HepG2 (cell line): ENCODE data around the gene SCARF1. TPM values are rescaled to one million over a fixed set of nuclear protein-coding genes. Genes with fewer than 3 reads are reported as not detected.
A peak's percentile ranks its signal among the peaks of the same experiment; 100 is the strongest.

Experiments used
- ERF ChIP-seq: IDR thresholded peaks from 2 replicates; pipeline ENCODE4 v1.6.1; 2018; ENCODE audit warnings: missing biosample characterization, missing genetic modification reagents
- FOXA3 ChIP-seq: IDR thresholded peaks from 2 replicates; pipeline ENCODE4 v1.6.1; 2016; ENCODE audit warnings: missing genetic modification reagents, missing compliant biosample characterization
- ISX ChIP-seq: sonication (generic); formaldehyde crosslinking; conservative IDR thresholded peaks from 2 replicates; pipeline ENCODE4 v1.5.0; 2020; ENCODE audit warnings: missing genetic modification reagents
- KDM3A ChIP-seq: IDR thresholded peaks from 2 replicates; pipeline ENCODE4 v1.6.1; 2018; ENCODE audit warnings: low read depth, missing compliant biosample characterization
- KLF16 ChIP-seq, 2 experiments: sonication (generic) in 1 of 2; formaldehyde crosslinking in 1 of 2; IDR thresholded peaks; 2 replicates each; pipeline versions ENCODE4 v1.6.1 to v1.8.0; 2016 to 2023; ENCODE audit warnings: missing genetic modification reagents in 2 of 2, missing compliant biosample characterization in 1 of 2
- MED1 ChIP-seq: sonication (generic); formaldehyde crosslinking; IDR thresholded peaks from 2 replicates; pipeline ENCODE4 v1.4.0; 2020; ENCODE audit warnings: missing genetic modification reagents
- NAIF1 ChIP-seq: sonication (generic); formaldehyde crosslinking; IDR thresholded peaks from 2 replicates; pipeline ENCODE4 v1.5.0; 2020; ENCODE audit warnings: mild to moderate bottlenecking, missing genetic modification reagents, borderline replicate concordance
- TBL1XR1 ChIP-seq: fragments of 150-350 bp; IDR thresholded peaks from 2 replicates; pipeline ENCODE4 v1.6.1; 2014; ENCODE audit warnings: borderline replicate concordance, low read length; ENCODE audit not compliant: partially characterized antibody
- ZNF256 ChIP-seq: sonication (generic); formaldehyde crosslinking; conservative IDR thresholded peaks from 2 replicates; pipeline ENCODE4 v1.4.0; 2020; ENCODE audit warnings: missing genetic modification reagents
- ZNF543 ChIP-seq: sonication (generic); formaldehyde crosslinking; IDR thresholded peaks from 2 replicates; pipeline ENCODE4 v1.4.0; 2020; ENCODE audit warnings: mild to moderate bottlenecking, missing genetic modification reagents
- ZNF788 ChIP-seq: sonication (generic); formaldehyde crosslinking; IDR thresholded peaks from 2 replicates; pipeline ENCODE4 v1.5.0; 2020; ENCODE audit warnings: mild to moderate bottlenecking, missing genetic modification reagents, borderline replicate concordance
- ZSCAN9 ChIP-seq: IDR thresholded peaks from 2 replicates; pipeline ENCODE4 v1.6.1; 2016; ENCODE audit warnings: borderline replicate concordance
- polyA plus RNA-seq, 8 experiments: library from polyadenylated mRNA; depleted of rRNA in 3 of 8; stranded (reverse) in 7 of 8; unstranded in 1 of 8; fragments of >200 nt; fragmentation: Illumina TruSeq in 4 of 8; extraction: Trizol in 4 of 8; gene quantifications; 2 replicates each; pipeline versions ENCODE4 v1.2.1 to v1.2.3, GENCODE V29; 2011 to 2016; ENCODE audit warnings: low read depth in 4 of 8, missing spikeins in 1 of 8, mixed read lengths in 1 of 8; ENCODE audit not compliant: insufficient read depth in 1 of 8
- total RNA-seq, 5 experiments: library from RNA; depleted of rRNA; stranded (reverse); fragments of >200 nt; fragmentation: Illumina TruSeq; extraction: Trizol; gene quantifications; 2 replicates each; pipeline ENCODE4 v1.2.3, GENCODE V29; 2016; ENCODE audit warnings: low read depth in 1 of 5
- TF ChIP-seq, protein P1 (sequence below), 2 experiments: sonication (generic) in 1 of 2; formaldehyde crosslinking in 1 of 2; IDR thresholded peaks; 2 replicates each; pipeline versions ENCODE4 v1.4.0 to v1.6.1; 2016 to 2020; ENCODE audit warnings: borderline replicate concordance in 1 of 2, low read depth in 1 of 2, mild to moderate bottlenecking in 1 of 2, missing genetic modification reagents in 1 of 2
- TF ChIP-seq, protein P2 (sequence below): sonication (generic); formaldehyde crosslinking; IDR thresholded peaks from 2 replicates; pipeline ENCODE4 v1.4.0; 2020; ENCODE audit warnings: mild to moderate bottlenecking, missing genetic modification reagents
- TF ChIP-seq, protein P3 (sequence below): sonication (generic); formaldehyde crosslinking; IDR thresholded peaks from 2 replicates; pipeline ENCODE4 v1.4.0; 2020; ENCODE audit warnings: missing genetic modification reagents
- TF ChIP-seq, protein P4 (sequence below): sonication (generic); formaldehyde crosslinking; IDR thresholded peaks from 2 replicates; pipeline ENCODE4 v1.4.0; 2020; ENCODE audit warnings: missing genetic modification reagents
- TF ChIP-seq, protein P5 (sequence below): IDR thresholded peaks from 2 replicates; pipeline ENCODE4 v1.4.0; 2020; ENCODE audit warnings: mild to moderate bottlenecking, missing genetic modification reagents

SCARF1 gene
- total and polyA plus RNA-seq, 2 of the 13 experiments (the other 11 are each of a cell fraction or from before 2014, with no cell fraction given), result 0.24 to 0.71 TPM

DNA sequence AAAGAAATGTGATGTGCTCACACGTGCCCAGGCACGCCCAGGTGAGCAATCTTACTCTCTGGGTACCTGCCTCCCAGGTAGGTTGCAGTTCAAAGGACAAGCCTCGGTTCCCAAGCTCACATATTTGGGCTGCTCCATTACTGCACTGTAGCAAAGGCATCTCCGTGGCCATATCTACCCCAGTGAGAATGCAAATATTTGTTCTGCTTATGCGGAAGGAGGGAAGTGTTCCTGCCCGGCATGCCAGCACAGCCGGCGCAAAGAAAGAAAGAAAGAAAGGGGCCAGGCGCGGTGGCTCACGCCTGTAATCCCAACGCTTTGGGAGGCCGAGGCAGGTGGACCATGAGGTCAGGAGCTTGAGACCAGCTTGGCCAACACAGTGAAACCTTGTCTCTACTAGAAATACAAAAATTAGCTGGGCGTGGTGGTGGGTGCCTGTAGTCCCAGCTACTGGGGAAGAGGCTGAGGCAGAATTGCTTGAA, 47.6 kb downstream of the SCARF1 start (continued):
- TF ChIP-seq, protein P1, sequence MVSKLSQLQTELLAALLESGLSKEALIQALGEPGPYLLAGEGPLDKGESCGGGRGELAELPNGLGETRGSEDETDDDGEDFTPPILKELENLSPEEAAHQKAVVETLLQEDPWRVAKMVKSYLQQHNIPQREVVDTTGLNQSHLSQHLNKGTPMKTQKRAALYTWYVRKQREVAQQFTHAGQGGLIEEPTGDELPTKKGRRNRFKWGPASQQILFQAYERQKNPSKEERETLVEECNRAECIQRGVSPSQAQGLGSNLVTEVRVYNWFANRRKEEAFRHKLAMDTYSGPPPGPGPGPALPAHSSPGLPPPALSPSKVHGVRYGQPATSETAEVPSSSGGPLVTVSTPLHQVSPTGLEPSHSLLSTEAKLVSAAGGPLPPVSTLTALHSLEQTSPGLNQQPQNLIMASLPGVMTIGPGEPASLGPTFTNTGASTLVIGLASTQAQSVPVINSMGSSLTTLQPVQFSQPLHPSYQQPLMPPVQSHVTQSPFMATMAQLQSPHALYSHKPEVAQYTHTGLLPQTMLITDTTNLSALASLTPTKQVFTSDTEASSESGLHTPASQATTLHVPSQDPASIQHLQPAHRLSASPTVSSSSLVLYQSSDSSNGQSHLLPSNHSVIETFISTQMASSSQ (IDR thresholded peaks at IDR 0.05; ENCODE audit: low read depth), result no peak
- TF ChIP-seq, protein P1 (CRISPR knock-in tag; IDR thresholded peaks at IDR 0.05; ENCODE audit: borderline replicate concordance), result peak; percentile 34; the same call in 1 of the 2 replicates
- peak; percentile 81 for TF ChIP-seq ZSCAN9
- TF ChIP-seq, protein P2, sequence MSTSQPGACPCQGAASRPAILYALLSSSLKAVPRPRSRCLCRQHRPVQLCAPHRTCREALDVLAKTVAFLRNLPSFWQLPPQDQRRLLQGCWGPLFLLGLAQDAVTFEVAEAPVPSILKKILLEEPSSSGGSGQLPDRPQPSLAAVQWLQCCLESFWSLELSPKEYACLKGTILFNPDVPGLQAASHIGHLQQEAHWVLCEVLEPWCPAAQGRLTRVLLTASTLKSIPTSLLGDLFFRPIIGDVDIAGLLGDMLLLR (CRISPR knock-in tag), result no peak
- TF ChIP-seq KDM3A, result 0 out of 2 replicates have a peak, but pooled peaks have one; percentile 34
- TF ChIP-seq MED1 (CRISPR knock-in tag), result peak; percentile 93
- no peak for TF ChIP-seq ZNF256
- TF ChIP-seq TBL1XR1, result no peak
- TF ChIP-seq, protein P3, sequence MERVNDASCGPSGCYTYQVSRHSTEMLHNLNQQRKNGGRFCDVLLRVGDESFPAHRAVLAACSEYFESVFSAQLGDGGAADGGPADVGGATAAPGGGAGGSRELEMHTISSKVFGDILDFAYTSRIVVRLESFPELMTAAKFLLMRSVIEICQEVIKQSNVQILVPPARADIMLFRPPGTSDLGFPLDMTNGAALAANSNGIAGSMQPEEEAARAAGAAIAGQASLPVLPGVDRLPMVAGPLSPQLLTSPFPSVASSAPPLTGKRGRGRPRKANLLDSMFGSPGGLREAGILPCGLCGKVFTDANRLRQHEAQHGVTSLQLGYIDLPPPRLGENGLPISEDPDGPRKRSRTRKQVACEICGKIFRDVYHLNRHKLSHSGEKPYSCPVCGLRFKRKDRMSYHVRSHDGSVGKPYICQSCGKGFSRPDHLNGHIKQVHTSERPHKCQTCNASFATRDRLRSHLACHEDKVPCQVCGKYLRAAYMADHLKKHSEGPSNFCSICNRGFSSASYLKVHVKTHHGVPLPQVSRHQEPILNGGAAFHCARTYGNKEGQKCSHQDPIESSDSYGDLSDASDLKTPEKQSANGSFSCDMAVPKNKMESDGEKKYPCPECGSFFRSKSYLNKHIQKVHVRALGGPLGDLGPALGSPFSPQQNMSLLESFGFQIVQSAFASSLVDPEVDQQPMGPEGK (CRISPR knock-in tag), result peak; percentile 91
- peak; percentile 90 for TF ChIP-seq FOXA3 (CRISPR knock-in tag)
- TF ChIP-seq, protein P4, sequence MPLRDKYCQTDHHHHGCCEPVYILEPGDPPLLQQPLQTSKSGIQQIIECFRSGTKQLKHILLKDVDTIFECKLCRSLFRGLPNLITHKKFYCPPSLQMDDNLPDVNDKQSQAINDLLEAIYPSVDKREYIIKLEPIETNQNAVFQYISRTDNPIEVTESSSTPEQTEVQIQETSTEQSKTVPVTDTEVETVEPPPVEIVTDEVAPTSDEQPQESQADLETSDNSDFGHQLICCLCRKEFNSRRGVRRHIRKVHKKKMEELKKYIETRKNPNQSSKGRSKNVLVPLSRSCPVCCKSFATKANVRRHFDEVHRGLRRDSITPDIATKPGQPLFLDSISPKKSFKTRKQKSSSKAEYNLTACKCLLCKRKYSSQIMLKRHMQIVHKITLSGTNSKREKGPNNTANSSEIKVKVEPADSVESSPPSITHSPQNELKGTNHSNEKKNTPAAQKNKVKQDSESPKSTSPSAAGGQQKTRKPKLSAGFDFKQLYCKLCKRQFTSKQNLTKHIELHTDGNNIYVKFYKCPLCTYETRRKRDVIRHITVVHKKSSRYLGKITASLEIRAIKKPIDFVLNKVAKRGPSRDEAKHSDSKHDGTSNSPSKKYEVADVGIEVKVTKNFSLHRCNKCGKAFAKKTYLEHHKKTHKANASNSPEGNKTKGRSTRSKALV (CRISPR knock-in tag), result no peak
- peak in 1 of 2 experiments; percentile 55; a peak in 2 of 4 replicates for TF ChIP-seq KLF16 (CRISPR knock-in tag; IDR thresholded peaks at IDR 0.05)
- TF ChIP-seq NAIF1 (CRISPR knock-in tag), result no peak
- TF ChIP-seq ZNF543 (CRISPR knock-in tag), result 0 out of 2 replicates have a peak, but pooled peaks have one; percentile 55
- TF ChIP-seq ISX (CRISPR knock-in tag), result no peak
- TF ChIP-seq, protein P5, sequence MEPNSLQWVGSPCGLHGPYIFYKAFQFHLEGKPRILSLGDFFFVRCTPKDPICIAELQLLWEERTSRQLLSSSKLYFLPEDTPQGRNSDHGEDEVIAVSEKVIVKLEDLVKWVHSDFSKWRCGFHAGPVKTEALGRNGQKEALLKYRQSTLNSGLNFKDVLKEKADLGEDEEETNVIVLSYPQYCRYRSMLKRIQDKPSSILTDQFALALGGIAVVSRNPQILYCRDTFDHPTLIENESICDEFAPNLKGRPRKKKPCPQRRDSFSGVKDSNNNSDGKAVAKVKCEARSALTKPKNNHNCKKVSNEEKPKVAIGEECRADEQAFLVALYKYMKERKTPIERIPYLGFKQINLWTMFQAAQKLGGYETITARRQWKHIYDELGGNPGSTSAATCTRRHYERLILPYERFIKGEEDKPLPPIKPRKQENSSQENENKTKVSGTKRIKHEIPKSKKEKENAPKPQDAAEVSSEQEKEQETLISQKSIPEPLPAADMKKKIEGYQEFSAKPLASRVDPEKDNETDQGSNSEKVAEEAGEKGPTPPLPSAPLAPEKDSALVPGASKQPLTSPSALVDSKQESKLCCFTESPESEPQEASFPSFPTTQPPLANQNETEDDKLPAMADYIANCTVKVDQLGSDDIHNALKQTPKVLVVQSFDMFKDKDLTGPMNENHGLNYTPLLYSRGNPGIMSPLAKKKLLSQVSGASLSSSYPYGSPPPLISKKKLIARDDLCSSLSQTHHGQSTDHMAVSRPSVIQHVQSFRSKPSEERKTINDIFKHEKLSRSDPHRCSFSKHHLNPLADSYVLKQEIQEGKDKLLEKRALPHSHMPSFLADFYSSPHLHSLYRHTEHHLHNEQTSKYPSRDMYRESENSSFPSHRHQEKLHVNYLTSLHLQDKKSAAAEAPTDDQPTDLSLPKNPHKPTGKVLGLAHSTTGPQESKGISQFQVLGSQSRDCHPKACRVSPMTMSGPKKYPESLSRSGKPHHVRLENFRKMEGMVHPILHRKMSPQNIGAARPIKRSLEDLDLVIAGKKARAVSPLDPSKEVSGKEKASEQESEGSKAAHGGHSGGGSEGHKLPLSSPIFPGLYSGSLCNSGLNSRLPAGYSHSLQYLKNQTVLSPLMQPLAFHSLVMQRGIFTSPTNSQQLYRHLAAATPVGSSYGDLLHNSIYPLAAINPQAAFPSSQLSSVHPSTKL (CRISPR knock-in tag), result peak; percentile 83
- peak; percentile 75 for TF ChIP-seq ERF (CRISPR knock-in tag)
- peak; percentile 49; the same call in 1 of the 2 replicates for TF ChIP-seq ZNF788
